ENCODE results near the gene CEACAM6.

- TF ChIP-seq CTCF (IDR thresholded peaks at IDR 0.05; ENCODE audit: low read length) (peak; percentile 77), EZH2 (IDR thresholded peaks at IDR 0.05; ENCODE audit: borderline replicate concordance, low read length) (no peak)
These were observed 39.7 kb downstream of the CEACAM6 start for GRCh38 chr19:41795031-41795461.
